ENCODE data around the gene GMEB1.
"Not testable (repeated sequence)": the region's sequence is repeated elsewhere in the genome, so short reads cannot be mapped to it uniquely, and the experiment has no call there.

GMEB1 gene

DNA sequence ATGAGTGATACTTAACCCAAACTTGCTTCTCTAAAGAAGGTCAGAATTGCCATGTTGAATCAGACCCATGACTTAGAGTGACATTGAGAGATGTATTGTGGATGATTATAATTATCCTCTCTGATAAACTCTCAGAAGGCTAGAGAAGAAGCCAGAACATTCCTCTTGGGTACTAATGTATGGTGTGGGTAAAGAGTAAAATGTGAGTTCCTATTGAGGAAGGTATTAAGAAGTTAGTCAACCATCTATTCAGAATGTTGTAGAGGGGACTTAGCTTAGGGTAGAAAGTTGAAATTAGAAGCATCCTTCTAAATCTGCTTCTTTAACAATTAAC is 7.3 kb downstream of the GMEB1 start:
- FAIRE-seq: no peak

GRCh38 chr1:28680151-28680550 is 11.6 kb downstream of the GMEB1 start:
- FAIRE-seq: no peak

GRCh38 chr1:28682840-28683239 is 14.3 kb downstream of the GMEB1 start:
- FAIRE-seq: no peak

GRCh38 chr1:28684937-28685336 is 16.4 kb downstream of the GMEB1 start:
- no peak for FAIRE-seq

GRCh38 chr1:28691627-28692026 is 23.0 kb downstream of the GMEB1 start:
- FAIRE-seq: not testable (repeated sequence)

DNA sequence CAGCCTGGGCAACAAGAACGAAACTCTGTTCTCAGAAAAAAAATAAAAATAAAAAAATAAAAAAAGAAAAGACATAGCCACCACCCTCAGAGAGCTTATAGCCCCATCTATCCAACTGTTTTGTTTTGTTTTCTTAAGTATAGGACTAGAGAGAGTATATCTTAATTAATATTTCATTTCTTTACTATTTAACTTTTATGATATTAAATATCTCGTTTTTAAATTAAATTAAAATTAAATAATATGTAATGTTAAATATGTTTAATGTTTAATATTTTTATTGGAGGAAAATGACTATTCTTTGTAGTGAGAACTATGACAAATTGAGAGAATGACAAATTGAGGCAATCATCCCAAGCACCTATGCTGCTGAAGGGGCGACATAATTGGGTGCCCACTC is 35.0 kb downstream of the GMEB1 start:
- FAIRE-seq: peak; percentile 89

GRCh38 chr1:28716336-28716735 is 47.8 kb downstream of the GMEB1 start:
- no peak for FAIRE-seq

GRCh38 chr1:28718166-28718565 is 49.6 kb downstream of the GMEB1 start:
- no peak for FAIRE-seq

DNA sequence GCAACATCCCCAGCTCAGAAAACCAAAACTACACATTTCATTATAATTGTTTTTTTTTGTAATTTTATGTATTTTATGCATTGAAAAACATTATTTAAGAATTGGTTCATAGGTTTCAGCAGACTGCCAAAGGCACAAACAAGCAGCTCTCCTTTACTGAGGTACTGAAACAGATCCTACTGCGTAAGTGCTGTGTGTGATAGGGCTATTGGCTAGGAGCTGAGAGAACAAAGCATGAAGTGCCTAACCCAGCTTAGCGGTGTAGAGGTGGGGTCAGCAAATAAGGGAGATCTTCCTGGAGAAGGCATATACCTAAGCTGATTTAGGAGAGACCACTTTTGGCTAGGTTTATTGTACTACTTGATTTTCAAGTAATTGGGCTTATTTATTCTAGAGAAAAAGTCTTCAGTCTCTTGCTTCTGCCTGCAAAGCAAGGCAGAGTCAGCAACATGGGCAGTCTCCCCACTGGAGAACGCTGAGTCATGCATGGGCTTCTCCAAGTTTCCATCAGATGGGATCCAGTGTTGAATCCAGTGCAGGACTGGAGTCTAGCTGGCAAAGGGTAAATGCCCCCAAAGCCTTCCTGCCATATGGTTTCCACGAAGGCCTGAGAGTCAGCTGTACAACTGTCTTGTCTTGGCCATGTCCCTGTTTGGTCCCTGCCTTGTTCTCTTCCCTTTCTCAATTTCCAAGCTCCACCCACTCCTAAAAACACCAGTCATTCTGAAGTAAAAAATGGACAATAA is 50.2 kb downstream of the GMEB1 start:
- FAIRE-seq: no peak

GRCh38 chr1:28719332-28719619 is 50.7 kb downstream of the GMEB1 start:
- FAIRE-seq: no peak

DNA sequence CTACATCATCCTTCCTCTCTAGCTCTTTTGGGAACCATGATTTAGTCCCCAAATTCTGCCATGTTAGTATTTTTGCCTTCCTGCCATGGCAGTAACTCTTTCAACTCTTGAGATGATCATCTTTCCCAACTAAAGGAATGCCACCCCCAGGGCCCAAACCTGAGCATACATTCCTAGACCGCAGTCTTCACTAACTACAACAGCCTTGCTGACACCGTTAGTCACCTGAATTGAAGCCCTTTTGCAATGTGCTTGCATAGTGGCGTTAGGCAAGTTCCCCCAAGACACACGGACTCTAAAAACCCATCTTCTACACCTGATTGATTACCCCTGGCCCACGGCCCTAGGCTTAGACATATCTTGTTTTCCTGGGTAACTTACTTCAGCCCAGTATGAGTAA is 51.8 kb downstream of the GMEB1 start:
- FAIRE-seq: no peak

GRCh38 chr1:28721927-28722326 is 53.3 kb downstream of the GMEB1 start:
- FAIRE-seq: not testable (repeated sequence)

DNA sequence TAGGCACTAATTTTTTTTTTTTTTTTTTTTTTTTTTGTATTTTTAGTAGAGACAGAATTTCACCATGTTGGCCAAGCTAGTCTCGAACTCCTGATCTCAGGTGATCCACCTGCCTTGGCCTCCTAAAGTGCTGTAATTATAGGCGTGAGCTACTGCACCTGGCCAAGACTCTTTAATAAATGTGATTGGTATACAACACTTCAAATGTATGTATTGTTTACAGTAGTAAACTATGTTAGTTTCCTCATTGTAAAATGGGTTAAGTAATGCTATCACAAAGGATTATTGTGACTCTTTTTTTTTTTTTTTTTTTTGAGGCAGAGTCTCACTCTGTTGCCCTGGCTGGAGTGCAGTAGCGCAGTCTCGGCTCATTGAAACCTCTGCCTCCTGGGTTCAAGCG is 56.8 kb downstream of the GMEB1 start:
- not testable (repeated sequence) for FAIRE-seq

DNA sequence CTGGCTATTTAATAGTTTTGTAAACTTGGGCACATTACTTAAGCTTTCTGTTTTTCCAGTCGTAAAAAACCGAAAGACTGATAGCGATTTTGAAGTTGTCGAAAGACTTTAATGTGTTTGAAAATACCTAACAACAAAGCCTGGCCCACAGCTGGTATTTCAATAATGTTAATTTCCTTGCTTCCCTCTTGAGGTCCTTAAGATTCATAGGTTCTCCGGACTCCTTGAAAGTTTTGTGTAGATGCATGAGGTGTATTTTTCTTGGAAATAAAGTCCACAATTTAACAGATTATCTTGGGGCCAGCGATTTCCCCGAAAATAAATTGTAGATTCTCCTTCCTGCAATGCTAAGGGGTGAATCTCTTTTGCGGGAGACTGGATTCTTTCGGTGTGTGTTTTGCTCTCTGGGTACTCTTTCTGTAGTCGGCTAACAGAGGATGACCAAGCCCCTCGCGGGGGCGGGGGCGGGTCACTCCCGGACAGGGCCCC is 67.4 kb downstream of the GMEB1 start:
- peak; percentile 28 for FAIRE-seq

- FAIRE-seq: peak; percentile 81
Observed at GRCh38 chr1:28736450-28737306, 68.1 kb downstream of the GMEB1 start, which contains the start of gene YTHDF2. Gene YTHDF2, plus strand, starts transcription at chr1:28736940. Its CDS starts 181 bp downstream, at chr1:28737121.

DNA sequence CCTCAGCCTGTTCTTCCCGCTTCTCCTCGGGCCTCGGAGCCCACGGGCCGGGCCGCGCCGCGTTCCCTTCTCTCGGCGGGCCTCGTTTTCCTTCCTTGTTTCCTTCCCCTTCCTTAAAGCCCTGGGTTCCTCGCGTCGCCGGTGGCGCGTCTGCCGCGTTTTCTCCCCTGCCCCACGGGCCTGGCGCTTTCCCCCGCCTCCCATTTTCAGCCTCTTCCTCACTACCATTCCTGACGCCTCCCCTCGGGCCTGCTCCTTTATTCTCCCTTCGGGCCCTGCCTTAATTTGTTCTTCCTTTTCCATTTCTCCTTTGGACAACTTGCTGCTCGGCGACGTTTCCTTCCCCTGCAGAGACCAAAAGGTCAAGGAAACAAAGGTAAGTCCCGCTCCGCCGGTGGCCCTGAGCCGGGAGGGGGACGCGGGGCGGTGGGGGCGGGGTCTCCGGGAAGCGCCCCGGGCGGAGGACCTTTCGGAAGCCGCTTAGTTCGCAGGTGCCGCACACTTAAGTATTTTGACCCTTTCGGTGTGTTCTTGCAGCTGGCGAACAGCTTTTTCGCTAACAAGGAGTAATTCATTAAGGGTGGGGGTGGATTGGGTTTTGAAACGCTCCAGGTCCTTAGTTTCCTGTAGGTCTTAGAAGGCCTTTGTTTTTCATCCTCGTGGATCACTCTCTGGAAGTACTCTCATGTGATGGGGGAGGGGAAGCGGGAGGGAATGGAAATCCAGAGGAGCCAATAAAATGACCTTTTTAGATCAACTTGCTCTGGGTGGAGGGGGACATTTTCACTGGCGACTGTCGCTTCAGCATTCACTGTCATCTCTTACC is 68.9 kb downstream of the GMEB1 start:
- no peak for FAIRE-seq

GRCh38 chr1:28740118-28740517 is 71.5 kb downstream of the GMEB1 start:
- no peak for FAIRE-seq

DNA sequence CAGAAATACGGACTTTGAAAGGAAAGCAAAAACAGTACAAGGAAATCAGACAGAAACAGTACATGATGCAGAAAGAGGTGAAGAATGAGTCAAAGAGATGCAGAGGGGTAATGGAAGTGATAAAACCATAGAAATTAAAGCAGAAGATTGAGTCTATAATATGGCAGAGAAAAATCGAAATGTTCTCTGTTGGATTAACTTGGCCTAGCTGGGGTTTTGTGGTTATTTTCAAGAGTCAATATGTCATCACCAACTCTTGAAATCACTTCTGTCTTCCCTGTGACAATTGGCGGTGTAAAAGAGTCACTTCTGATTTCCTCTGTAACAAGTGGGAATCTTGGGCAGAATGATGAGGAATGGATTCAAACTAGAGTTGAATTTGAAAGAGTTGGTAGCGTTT is 75.6 kb downstream of the GMEB1 start:
- no peak for FAIRE-seq

DNA sequence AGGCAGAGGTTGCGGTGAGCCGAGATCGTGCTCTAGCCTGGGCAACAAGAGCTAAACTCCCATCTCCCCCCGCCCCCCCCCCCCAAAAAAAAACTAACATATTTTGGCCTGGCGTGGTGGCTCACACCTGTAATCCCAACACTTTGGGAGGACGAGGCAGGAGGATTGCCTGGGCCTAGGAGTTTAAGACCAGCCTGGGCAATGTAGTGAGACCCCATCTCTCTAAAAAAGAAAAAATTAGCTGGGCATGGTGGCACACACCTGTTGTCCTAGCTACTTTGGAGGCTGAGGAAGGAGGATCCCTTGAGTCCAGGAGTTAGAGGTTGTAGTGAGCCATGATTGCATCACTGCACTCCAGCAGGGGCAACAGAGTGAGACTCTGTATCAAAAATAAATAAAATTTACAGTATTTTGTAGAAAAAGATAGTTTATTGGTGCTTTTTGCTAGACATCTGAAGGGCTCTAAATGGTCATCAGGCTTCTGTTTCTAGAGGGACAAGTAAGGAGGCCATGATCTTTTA is 77.1 kb downstream of the GMEB1 start:
- no peak for FAIRE-seq

DNA sequence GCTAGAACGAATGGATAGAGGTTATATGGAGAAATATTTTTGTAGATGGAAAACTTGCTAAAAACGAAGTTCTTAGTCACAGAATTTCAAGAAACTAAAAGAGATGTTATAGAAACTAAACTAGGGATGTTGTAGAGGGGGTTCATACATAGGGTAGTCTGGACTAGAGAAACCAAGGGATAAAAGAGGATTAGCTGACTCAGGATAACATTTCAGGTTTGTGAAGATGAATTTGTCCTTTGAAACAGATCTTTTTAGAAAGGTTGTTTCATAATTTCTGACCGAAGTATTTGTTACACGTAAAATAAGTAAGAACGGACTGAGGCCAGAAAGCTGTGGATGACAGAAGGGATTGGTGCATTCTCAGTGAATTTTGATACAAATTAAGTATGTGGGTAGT is 81.7 kb downstream of the GMEB1 start:
- FAIRE-seq: no peak

DNA sequence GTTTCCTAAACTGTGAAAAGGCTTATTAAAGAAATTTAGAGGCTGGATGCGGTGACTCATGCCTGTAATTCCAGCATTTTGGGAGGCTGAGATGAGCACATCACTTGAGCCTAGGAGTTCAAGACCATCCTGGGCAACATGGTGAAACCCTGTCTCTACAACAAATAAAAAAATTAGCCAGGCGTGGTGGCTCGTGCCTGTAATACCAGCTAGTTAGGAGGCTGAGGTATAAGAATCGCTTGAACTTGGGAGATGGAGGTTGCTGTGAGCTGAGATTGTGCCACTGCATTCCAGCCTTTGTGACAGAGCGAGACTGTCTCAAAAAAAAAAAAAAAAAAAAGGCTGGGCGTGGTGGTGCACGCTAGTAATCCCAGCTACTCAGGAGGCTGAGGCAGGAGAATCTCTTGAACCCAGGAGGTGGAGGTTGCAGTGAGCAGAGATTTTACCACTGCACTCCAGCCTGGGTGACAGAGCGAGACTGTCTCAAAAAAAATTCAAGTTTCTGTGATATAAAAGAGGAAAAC is 82.2 kb downstream of the GMEB1 start:
- not testable (repeated sequence) for FAIRE-seq

- FAIRE-seq: no peak
Observed at GRCh38 chr1:28751315-28752060, 82.9 kb downstream of the GMEB1 start.
